DOHH2 (cell line): ENCODE results near the gene KDM2A.
A peak's percentile ranks its signal among the peaks of the same experiment; 100 is the strongest.

Experiments used
- H3F3A ChIP-seq: fragments of 200-600 bp; sonication (generic), shearing (Covaris generic); 2 replicates; pipeline ENCODE4 v1.6.0; 2016; ENCODE audit warnings: antibody characterized with exemption, mild to moderate bottlenecking; ENCODE audit not compliant: control insufficient read depth, insufficient read depth
- H3K27ac ChIP-seq: fragments of 200-600 bp; sonication (generic); 2 replicates; pipeline ENCODE4 v1.5.1; 2014; ENCODE audit warnings: low read depth, mild to moderate bottlenecking, low read length, moderate library complexity
- H3K27me3 ChIP-seq: fragments of 200-600 bp; sonication (generic); 2 replicates; pipeline ENCODE4 v1.6.1; 2014; ENCODE audit warnings: mild to moderate bottlenecking, low read length, mixed read lengths; ENCODE audit not compliant: control insufficient read depth
- H3K36me3 ChIP-seq: fragments of 200-600 bp; sonication (generic); 2 replicates; pipeline ENCODE4 v1.6.1; 2014; ENCODE audit warnings: mild to moderate bottlenecking, low read length, moderate library complexity, mixed read lengths; ENCODE audit not compliant: control insufficient read depth
- H3K4me1 ChIP-seq: fragments of 200-600 bp; sonication (generic); 2 replicates; pipeline ENCODE4 v1.6.1; 2014; ENCODE audit warnings: mild to moderate bottlenecking, low read length, mixed read lengths; ENCODE audit not compliant: control insufficient read depth
- H3K4me2 ChIP-seq: fragments of 200-600 bp; sonication (generic); 2 replicates; pipeline ENCODE4 v1.6.0; 2014; ENCODE audit warnings: mild to moderate bottlenecking, low read length, moderate library complexity
- H3K4me3 ChIP-seq: fragments of 200-600 bp; sonication (generic); 2 replicates; pipeline ENCODE4 v1.5.1; 2014; ENCODE audit warnings: mild to moderate bottlenecking, low read length, mixed read lengths
- H3K79me2 ChIP-seq: fragments of 200-600 bp; sonication (generic); 2 replicates; pipeline ENCODE4 v1.6.1; 2014; ENCODE audit warnings: mild to moderate bottlenecking, low read length, mixed read lengths; ENCODE audit not compliant: control insufficient read depth
- H3K9me2 ChIP-seq: fragments of 200-600 bp; sonication (generic); replicated peaks from 2 replicates; pipeline ENCODE4 v1.6.1; 2014; ENCODE audit warnings: mild to moderate bottlenecking, low read length, mixed read lengths; ENCODE audit not compliant: control insufficient read depth
- H3K9me3 ChIP-seq: fragments of 200-600 bp; sonication (generic); 2 replicates; pipeline ENCODE4 v1.6.1; 2014; ENCODE audit warnings: antibody characterized with exemption, low read length, mixed read lengths; ENCODE audit not compliant: control insufficient read depth, insufficient read depth
- H4K20me1 ChIP-seq: fragments of 200-600 bp; sonication (generic); 2 replicates; pipeline ENCODE4 v1.6.0; 2014; ENCODE audit warnings: low read depth, mild to moderate bottlenecking, antibody characterized with exemption, low read length, moderate library complexity; ENCODE audit not compliant: control insufficient read depth, insufficient read depth
- CTCF ChIP-seq: fragments of 200-600 bp; sonication (generic); IDR thresholded peaks from one replicate; pipeline ENCODE4 v1.5.1; 2014; ENCODE audit warnings: antibody characterized with exemption, mild to moderate bottlenecking, low read depth, low read length; ENCODE audit not compliant: poor library complexity, severe bottlenecking
- EZH2phosphoT487 ChIP-seq: fragments of 200-600 bp; sonication (generic); IDR thresholded peaks from 2 replicates; pipeline ENCODE4 v1.6.1; 2017; ENCODE audit warnings: borderline replicate concordance, mild to moderate bottlenecking, antibody characterized with exemption, low read length, moderate library complexity, mixed read lengths

KDM2A gene

GRCh38 chr11:67265633-67266448 lies 146.8 kb downstream of the KDM2A start:
- peak overlapping the region; percentile 59 for H3K4me2 ChIP-seq
- H3K27me3 ChIP-seq, result no peaks in the 10 kb centered on the region
- peaks cover 36% of the 10 kb centered on the region for H3F3A ChIP-seq
- H3K9me3 ChIP-seq, result no peaks in the 10 kb centered on the region
- H3K27ac ChIP-seq, result peak overlapping the region; percentile 2; the same call in 1 of the 2 replicates
- H3K36me3 ChIP-seq, result peaks cover 46% of the 10 kb centered on the region
- H4K20me1 ChIP-seq, result peaks cover 4% of the 10 kb centered on the region
- H3K4me1 ChIP-seq, result peaks cover 72% of the 10 kb centered on the region
- H3K4me3 ChIP-seq, result peak overlapping the region; percentile 56
- peaks cover 51% of the 10 kb centered on the region for H3K79me2 ChIP-seq
- TF ChIP-seq EZH2phosphoT487 (no peak), CTCF (peak; percentile 65)
- no peaks in the 10 kb centered on the region for H3K9me2 ChIP-seq

GRCh38 chr11:67266449-67267187 lies 147.6 kb downstream of the KDM2A start, which contains the start of gene GRK2:
TSS of gene GRK2 (plus strand) at chr11:67266473. CDS start at chr11:67266700, 227 bp downstream.
- Histone ChIP-seq H3K27ac (peak within 1 kb of the TSS; percentile 100), H3K4me1 (peaks cover 74% of the 10 kb centered on the region), H3F3A (peaks cover 42% of the 10 kb centered on the region), H3K27me3 (no peaks in the 10 kb centered on the region), H3K9me3 (no peaks in the 10 kb centered on the region), H3K36me3 (peaks cover 54% of the 10 kb centered on the region), H3K79me2 (peaks cover 58% of the 10 kb centered on the region), H3K4me3 (peak within 1 kb of the TSS; percentile 91), H3K9me2 (no peaks in the 10 kb centered on the region), H3K4me2 (peak within 1 kb of the TSS; percentile 100), H4K20me1 (peaks cover 4% of the 10 kb centered on the region)
- TF ChIP-seq CTCF, result no peak
- no peak for TF ChIP-seq EZH2phosphoT487

- peak; percentile 17 for TF ChIP-seq CTCF
- no peak for TF ChIP-seq EZH2phosphoT487
- Histone ChIP-seq H3K27ac (peak overlapping the region; percentile 100), H3K9me3 (no peaks in the 10 kb centered on the region), H3K79me2 (peaks cover 66% of the 10 kb centered on the region), H4K20me1 (peaks cover 4% of the 10 kb centered on the region), H3K4me1 (peaks cover 74% of the 10 kb centered on the region), H3F3A (peaks cover 46% of the 10 kb centered on the region), H3K9me2 (no peaks in the 10 kb centered on the region), H3K27me3 (no peaks in the 10 kb centered on the region), H3K4me2 (peak overlapping the region; percentile 100), H3K36me3 (peaks cover 62% of the 10 kb centered on the region), H3K4me3 (peak overlapping the region; percentile 91)
These were observed 148.4 kb downstream of the KDM2A start for GRCh38 chr11:67267188-67268080.
